Measurements from ENCODE around the gene RABGEF1.
"Not testable (repeated sequence)": the region's sequence is repeated elsewhere in the genome, so short reads cannot be mapped to it uniquely, and the experiment has no call there.

Gene RABGEF1

GRCh38 chr7:66740302-66740979 lies at the start of gene RABGEF1:
Gene RABGEF1, plus strand, starts transcription at chr7:66740733. Its CDS starts 31,167 bp downstream, at chr7:66771900.
- DNase-seq (ENCODE audit: low read depth), result peak; percentile 97

GRCh38 chr7:66693331-66693730 lies 47.2 kb upstream of the RABGEF1 start:
- no peak for DNase-seq (ENCODE audit: low read depth)

GRCh38 chr7:66694286-66694685 lies 46.2 kb upstream of the RABGEF1 start:
- no peak for DNase-seq (ENCODE audit: low read depth)

- not testable (repeated sequence) for DNase-seq (ENCODE audit: low read depth)
Observed at GRCh38 chr7:66695417-66695816, 45.1 kb upstream of the RABGEF1 start.

GRCh38 chr7:66696134-66696533 lies 44.4 kb upstream of the RABGEF1 start:
- not testable (repeated sequence) for DNase-seq (ENCODE audit: low read depth)

GRCh38 chr7:66696774-66697191 lies 43.8 kb upstream of the RABGEF1 start:
- no peak for DNase-seq (ENCODE audit: low read depth)

DNA sequence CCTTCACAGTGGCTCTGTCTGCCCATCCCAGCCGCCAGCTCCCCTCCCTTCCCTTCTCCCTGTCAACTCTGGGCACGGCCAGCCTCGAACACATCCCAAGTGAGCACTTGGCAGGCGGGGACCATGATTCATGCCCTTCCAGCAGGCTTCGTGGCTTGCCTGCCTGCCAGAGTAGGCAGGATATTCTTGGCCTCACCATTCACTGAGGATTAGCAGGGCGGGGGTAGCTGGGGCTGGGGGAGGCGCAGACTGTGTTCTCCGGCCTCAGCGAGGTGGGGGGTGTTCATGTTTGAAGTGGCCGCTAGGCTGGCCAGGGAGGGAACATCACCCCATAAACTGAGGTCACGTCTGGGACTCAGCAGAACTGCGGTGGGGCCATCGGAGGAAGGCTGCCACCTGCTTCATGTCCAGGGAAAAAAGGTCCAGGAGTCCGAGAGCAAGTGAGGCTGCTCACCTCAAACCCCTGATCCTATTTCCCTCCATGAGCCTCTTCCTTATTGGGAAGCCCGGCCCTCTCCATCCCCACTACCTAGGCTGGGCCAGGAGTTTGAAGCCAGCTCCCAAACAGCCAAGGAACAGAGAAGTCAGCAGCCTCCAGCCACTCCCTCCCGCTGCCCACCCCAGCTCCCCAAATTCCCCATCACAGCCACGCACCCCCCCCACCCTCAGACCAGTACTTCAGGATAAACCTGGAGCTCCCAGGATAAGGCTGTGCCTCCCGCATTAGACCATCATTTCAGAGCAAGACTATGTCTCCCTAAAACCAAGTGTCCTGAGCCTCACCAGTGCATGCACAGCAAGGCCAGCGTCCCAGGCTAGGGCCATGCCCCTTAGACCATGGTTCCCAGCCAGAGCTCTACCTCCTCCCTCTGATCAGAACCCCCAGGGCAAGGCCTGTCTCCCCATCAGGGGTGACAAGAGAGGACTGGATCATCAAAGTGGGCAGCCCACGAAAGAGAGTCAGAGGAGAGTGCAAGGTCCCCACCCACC lies 42.8 kb upstream of the RABGEF1 start:
- DNase-seq (ENCODE audit: low read depth), result no peak

DNA sequence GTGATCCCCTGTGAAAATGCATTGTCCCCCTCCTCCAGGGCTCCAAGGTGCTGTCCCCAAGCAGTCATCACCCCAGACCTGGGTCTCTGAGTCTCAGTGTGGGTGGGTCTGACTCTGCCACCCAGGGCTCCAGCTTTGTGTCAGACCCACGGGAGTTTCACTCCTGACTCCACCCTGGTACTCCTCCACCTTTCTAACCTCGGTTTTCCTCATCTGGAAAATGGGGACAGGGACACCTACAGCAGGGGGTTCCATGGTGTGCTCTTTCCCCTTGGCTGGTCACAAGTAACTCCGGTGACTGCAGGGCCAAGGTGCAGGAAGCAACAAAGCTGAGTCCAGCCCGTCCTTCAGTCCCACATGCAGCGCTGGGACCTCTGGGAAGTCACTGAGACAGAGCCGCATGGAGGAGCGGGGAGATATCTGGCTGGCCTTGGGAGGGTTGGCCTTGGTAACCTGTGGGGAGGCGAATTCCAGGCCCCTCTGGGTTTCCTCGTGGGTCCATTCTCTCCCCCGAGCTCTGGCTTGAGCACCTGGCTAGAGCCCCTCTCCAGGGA lies 41.8 kb upstream of the RABGEF1 start:
- no peak for DNase-seq (ENCODE audit: low read depth)

- no peak for DNase-seq (ENCODE audit: low read depth)
Observed at GRCh38 chr7:66699998-66700397, 40.5 kb upstream of the RABGEF1 start.

DNA sequence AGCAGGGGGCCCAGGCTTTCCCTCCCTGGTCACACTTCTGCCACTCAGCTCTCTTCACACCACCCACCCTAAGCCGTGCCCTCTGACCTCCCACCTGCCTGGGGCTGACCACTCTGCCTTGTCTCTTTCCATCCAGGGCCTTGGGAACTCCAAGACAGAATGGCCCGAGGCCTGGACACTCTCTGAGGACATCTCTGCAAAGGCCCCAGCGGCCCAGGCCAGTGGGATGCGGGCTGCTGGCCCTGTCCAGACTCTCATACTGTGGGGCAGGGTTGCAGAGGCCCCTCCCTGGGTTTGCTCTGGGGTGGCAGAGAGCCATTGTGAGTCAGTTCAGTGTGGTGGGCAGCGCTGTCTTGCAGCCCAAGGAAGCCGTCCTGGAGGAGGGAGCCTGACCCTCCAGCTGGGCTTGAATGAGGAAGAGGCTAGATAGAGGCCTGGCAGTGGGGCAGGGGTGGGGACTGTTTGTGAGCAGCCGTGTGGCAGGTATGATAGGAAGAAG lies 39.9 kb upstream of the RABGEF1 start:
- DNase-seq (ENCODE audit: low read depth), result no peak

DNA sequence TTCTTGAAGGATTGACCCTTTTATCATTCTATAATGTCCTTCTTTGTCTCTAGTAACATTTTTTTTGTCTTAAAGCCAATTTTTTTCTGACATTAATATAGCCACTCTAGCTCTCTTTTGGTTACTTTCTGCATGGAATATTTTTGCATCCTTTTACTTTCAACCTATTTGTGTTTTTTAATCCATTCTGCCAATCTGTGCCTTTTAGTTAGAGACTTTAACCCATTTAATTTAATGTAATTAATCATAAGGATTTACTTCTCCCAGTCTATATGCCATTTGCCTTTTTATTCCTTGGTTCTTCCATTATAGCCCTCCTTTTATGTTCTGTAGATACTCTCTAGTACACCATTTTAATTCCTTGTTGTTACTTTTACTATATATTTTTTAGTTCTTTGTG lies 32.7 kb upstream of the RABGEF1 start:
- no peak for DNase-seq (ENCODE audit: low read depth)

- DNase-seq (ENCODE audit: low read depth), result not testable (repeated sequence)
Observed at GRCh38 chr7:66710752-66711151, 29.8 kb upstream of the RABGEF1 start.

DNA sequence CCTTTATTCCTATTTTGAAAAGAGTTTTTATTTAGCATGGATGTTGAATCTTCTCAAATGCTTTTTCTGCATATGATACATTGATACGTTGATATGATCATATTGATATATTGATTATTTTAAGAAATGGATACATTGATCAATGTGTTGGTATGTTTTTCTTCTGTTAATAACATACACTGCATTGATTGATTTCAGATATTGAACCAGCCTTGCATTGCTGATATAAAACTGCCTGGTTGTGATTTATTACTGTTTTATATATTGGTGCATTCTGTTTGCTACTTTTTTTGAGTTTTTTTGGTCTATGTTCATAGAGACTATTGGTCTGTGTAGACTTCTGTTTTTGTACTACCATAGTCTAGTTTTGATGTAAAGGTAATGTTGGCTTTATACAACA lies 26.8 kb upstream of the RABGEF1 start:
- no peak for DNase-seq (ENCODE audit: low read depth)

- not testable (repeated sequence) for DNase-seq (ENCODE audit: low read depth)
Observed at GRCh38 chr7:66716634-66717033, 23.9 kb upstream of the RABGEF1 start.

GRCh38 chr7:66720561-66720960 lies 20.0 kb upstream of the RABGEF1 start:
- DNase-seq (ENCODE audit: low read depth), result no peak

- no peak for DNase-seq (ENCODE audit: low read depth)
Observed at GRCh38 chr7:66725843-66726242, 14.7 kb upstream of the RABGEF1 start.

- DNase-seq (ENCODE audit: low read depth), result no peak
Observed at GRCh38 chr7:66727058-66727457, 13.5 kb upstream of the RABGEF1 start.

- no peak for DNase-seq (ENCODE audit: low read depth)
Observed at GRCh38 chr7:66728571-66728970, 12.0 kb upstream of the RABGEF1 start.

DNA sequence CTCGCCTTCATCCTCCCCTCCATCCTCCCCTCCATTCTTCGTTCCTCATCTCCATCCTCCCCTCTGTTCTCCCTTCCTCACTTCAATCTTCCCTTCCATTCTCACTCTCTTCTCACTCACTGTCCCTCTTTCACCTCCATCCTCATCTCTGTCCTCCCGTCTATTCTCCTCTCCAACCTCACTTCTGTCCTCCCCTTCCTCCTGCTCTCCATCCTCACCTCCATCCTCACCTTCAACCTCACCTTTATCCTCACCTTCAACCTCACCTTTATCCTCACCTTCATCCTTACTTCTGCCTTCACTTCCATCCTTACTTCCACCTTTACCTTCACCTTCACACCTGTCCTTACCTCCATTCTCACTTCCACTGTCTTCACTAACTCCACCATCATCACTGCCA lies 11.3 kb upstream of the RABGEF1 start:
- DNase-seq (ENCODE audit: low read depth), result no peak

DNA sequence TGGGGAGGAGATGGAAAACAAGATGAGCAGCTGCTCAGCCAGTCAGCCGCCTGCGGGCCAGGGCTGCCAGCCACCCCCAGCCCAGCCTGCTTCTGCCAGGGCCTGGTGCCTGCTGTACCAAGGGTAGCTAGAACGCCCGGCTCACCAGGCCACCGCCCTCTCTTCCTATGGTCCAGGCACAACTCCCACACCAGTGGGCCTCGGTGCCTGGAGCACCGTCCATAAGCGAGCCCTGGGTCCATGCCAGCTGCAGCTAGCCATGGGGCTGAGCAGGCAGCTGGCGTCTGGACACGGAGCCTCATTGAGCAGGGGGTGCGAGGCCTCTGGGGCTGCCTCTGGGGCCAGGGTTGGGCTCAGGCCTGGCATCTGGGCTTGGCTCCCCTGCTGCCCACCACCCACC lies 8.5 kb upstream of the RABGEF1 start:
- DNase-seq (ENCODE audit: low read depth), result no peak

DNA sequence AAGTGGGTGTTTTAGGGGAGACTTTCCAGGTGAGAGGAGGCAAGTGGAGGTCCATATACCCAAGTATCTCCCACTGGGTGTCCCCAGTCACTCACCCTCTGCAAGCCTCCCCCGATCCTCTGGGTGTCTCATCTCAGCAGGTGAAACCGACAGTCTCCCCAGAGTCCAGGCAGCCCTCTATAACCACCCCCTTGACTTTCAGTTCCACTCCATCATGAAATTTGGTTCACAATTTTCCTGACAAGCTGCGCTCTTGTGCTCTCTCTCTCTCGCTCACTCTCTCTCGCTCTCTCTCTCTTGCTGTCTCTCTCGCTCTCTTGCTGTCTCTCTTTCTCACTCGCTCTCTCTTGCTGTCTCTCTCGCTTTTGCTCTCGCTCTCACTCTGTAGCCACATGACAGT lies 8.1 kb upstream of the RABGEF1 start:
- no peak for DNase-seq (ENCODE audit: low read depth)

DNA sequence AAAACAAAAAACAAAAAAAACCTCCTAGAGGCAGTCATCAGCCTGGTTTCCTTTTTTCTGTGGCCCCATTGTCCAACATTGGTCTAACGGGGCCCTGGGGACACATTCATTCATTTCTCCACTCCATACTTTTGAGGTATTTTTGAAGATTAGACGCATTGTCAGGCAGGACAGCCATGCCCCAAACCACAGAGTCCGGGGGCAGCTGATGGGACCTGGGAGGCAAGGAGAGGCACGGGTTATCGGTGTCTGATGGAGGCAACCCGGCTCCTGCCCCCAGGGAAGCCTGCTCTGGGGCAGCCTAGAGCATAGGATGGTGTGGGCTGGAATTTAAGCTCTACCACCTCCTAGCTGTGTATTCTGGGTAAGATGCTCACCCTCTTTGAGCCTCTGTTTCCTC lies 6.5 kb upstream of the RABGEF1 start:
- no peak for DNase-seq (ENCODE audit: low read depth)

- no peak for DNase-seq (ENCODE audit: low read depth)
Observed at GRCh38 chr7:66735154-66735553, 5.4 kb upstream of the RABGEF1 start.

Data from stimulated activated CD8-positive, alpha-beta memory T cell treated with anti-CD3 and anti-CD28 coated beads, Interleukin-4, amount 100 ng/mL, for 24 hours (primary cell).